Measurements from ENCODE around the gene PRLR. TPM values are rescaled to one million over a fixed set of nuclear protein-coding genes. Genes with fewer than 3 reads are reported as not detected.

PRLR gene
- total and polyA plus RNA-seq, 2 of the 13 experiments (the other 11 are each of a cell fraction or from before 2014, with no cell fraction given): 12.2 to 13.3 TPM

GRCh38 chr5:35159370-35159742 is 70.9 kb downstream of the PRLR start (continued):
- TF ChIP-seq ZNF280B (CRISPR knock-in tag; IDR thresholded peaks at IDR 0.05; ENCODE audit: borderline replicate concordance) (no peak), ZNF747 (CRISPR knock-in tag; IDR thresholded peaks at IDR 0.05; ENCODE audit: borderline replicate concordance) (no peak), SNAPC4 (CRISPR knock-in tag; IDR thresholded peaks at IDR 0.05) (no peak), TRAFD1 (CRISPR knock-in tag; IDR thresholded peaks at IDR 0.05; ENCODE audit: borderline replicate concordance) (no peak), SRSF4 (IDR thresholded peaks at IDR 0.05; ENCODE audit: low read depth, low read length, poor library complexity, severe bottlenecking) (no peak), GABPA (IDR thresholded peaks at IDR 0.05; ENCODE audit: low read depth, low read length) (no peak), GABPA (CRISPR knock-in tag; IDR thresholded peaks at IDR 0.05; ENCODE audit: low read depth) (peak; percentile 14; the same call in 1 of the 2 replicates), PREB (CRISPR knock-in tag; IDR thresholded peaks at IDR 0.05) (no peak), CBX1 (IDR thresholded peaks at IDR 0.05; ENCODE audit: low read depth) (no peak), ZNF761 (CRISPR knock-in tag; conservative IDR thresholded peaks at IDR 0.05) (no peak), FOXJ3 (CRISPR knock-in tag; IDR thresholded peaks at IDR 0.05; ENCODE audit: borderline replicate concordance) (peak; percentile 67), KDM2A (CRISPR knock-in tag; IDR thresholded peaks at IDR 0.05; ENCODE audit: borderline replicate concordance, low read depth) (no peak), ZNF800 (CRISPR knock-in tag; IDR thresholded peaks at IDR 0.05) (no peak), ZFP1 (CRISPR knock-in tag; IDR thresholded peaks at IDR 0.05) (no peak), ZNF432 (CRISPR knock-in tag; IDR thresholded peaks at IDR 0.05; ENCODE audit: borderline replicate concordance) (no peak)
